ENCODE measurements around the gene APOD.

GRCh38 chr3:195535293-195535692 is 48.4 kb downstream of the APOD start:
- TF ChIP-seq EP300 (IDR thresholded peaks at IDR 0.05; ENCODE audit: borderline replicate concordance in 1 of 2, low read depth in 2 of 2, low read length in 2 of 2) (no peak), CTCF (IDR thresholded peaks at IDR 0.05; ENCODE audit: control extremely low read depth in 1 of 3, insufficient read depth in 1 of 3, low read depth in 1 of 3, low read length in 3 of 3) (no peak), POLR2AphosphoS5 (IDR thresholded peaks at IDR 0.05; ENCODE audit: low read depth, low read length) (no peak), MAFK (IDR thresholded peaks at IDR 0.05; ENCODE audit: low read depth, low read length) (no peak), EGR1 (IDR thresholded peaks at IDR 0.05; ENCODE audit: borderline replicate concordance, low read depth, low read length) (no peak), RAD21 (IDR thresholded peaks at IDR 0.05 in 1 of 2, conservative IDR thresholded peaks at IDR 0.05 in 1 of 2; ENCODE audit: low read depth in 2 of 2, low read length in 2 of 2) (no peak), MAX (IDR thresholded peaks at IDR 0.05) (no peak), KDM1A (IDR thresholded peaks at IDR 0.05; ENCODE audit: borderline replicate concordance, low read length) (no peak), SIX5 (IDR thresholded peaks at IDR 0.05; ENCODE audit: low read depth, low read length) (no peak)
- TF ChIP-seq, protein P1, sequence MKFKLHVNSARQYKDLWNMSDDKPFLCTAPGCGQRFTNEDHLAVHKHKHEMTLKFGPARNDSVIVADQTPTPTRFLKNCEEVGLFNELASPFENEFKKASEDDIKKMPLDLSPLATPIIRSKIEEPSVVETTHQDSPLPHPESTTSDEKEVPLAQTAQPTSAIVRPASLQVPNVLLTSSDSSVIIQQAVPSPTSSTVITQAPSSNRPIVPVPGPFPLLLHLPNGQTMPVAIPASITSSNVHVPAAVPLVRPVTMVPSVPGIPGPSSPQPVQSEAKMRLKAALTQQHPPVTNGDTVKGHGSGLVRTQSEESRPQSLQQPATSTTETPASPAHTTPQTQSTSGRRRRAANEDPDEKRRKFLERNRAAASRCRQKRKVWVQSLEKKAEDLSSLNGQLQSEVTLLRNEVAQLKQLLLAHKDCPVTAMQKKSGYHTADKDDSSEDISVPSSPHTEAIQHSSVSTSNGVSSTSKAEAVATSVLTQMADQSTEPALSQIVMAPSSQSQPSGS (IDR thresholded peaks at IDR 0.05; ENCODE audit: low read length) = no peak
